Small intestine (tissue), 7 donors: Measurements from ENCODE around the gene SETD6. TPM values are rescaled to one million over a fixed set of nuclear protein-coding genes. Genes with fewer than 3 reads are reported as not detected.

ENCODE experiments used
- DNase-seq, 2 donors: peaks; one replicate each; pipeline versions ENCODE4 v3.0.0 to v3.0.0-alpha.2; 2013
- FAIRE-seq: peaks from 2 replicates; lab custom pipeline; 2012; peaks lifted over from hg19 to GRCh38; lab: Jason Lieb, UNC
- H3K27ac ChIP-seq, 3 donors: one replicate each; pipeline ENCODE4 v1.5.1; 2013; ENCODE audit warnings: low read length in 2 of 3, mild to moderate bottlenecking in 2 of 3, control low read depth in 1 of 3, inconsistent platforms in 1 of 3, low read depth in 1 of 3, moderate library complexity in 1 of 3
- H3K27me3 ChIP-seq, 3 donors: one replicate each; pipeline ENCODE4 v1.6.1; 2013; ENCODE audit warnings: low read length in 3 of 3, inconsistent platforms in 1 of 3; ENCODE audit not compliant: control insufficient read depth in 3 of 3, insufficient read depth in 3 of 3
- H3K36me3 ChIP-seq, 3 donors: one replicate each; pipeline ENCODE4 v1.6.1; 2013; ENCODE audit warnings: low read length in 3 of 3, inconsistent platforms in 1 of 3, low read depth in 1 of 3, mild to moderate bottlenecking in 1 of 3, moderate library complexity in 1 of 3; ENCODE audit not compliant: control insufficient read depth in 3 of 3, insufficient read depth in 2 of 3
- H3K4me1 ChIP-seq, 3 donors: one replicate each; pipeline ENCODE4 v1.6.1; 2013; ENCODE audit warnings: low read length in 2 of 3, inconsistent platforms in 1 of 3, low read depth in 1 of 3, mild to moderate bottlenecking in 1 of 3, moderate library complexity in 1 of 3; ENCODE audit not compliant: control insufficient read depth in 3 of 3, insufficient read depth in 2 of 3
- H3K4me3 ChIP-seq, 3 donors: one replicate each; pipeline ENCODE4 v1.5.1; 2013; ENCODE audit warnings: low read length in 3 of 3, control low read depth in 1 of 3, inconsistent platforms in 1 of 3, low read depth in 1 of 3, mild to moderate bottlenecking in 1 of 3, moderate library complexity in 1 of 3
- H3K9me3 ChIP-seq, 2 donors: one replicate each; pipeline ENCODE4 v1.6.1; 2013; ENCODE audit warnings: low read depth in 1 of 2, low read length in 1 of 2; ENCODE audit not compliant: control insufficient read depth in 2 of 2, insufficient read depth in 1 of 2
- WGBS, 3 donors: extraction: QIAGEN DNeasy Blood & Tissue Kit; methylation state at CpG; one replicate each; pipeline ENCODE4 v1.1.7; 2013; 5-methylcytosine and 5-hydroxymethylcytosine counted together
- polyA plus RNA-seq, 4 donors: library from polyadenylated mRNA; stranded (reverse) in 3 of 4; unstranded in 1 of 4; fragments of 200-250 nt in 3 of 4; fragments of 120-200 nt in 1 of 4; gene quantifications; one replicate each; pipeline versions ENCODE4 v1.2.1 to v1.2.3, GENCODE V29; 2013
- donor health status: healthy with polysubstance abuse.
- donor health status: control.
- donor health status: control.
- donor health status: Bipolar disorder and iron deficiency.
- donor health status: healthy.

The SETD6 gene
- polyA plus RNA-seq, 4 donors, result 7.5 to 25.6 (median 7.6) TPM

DNA sequence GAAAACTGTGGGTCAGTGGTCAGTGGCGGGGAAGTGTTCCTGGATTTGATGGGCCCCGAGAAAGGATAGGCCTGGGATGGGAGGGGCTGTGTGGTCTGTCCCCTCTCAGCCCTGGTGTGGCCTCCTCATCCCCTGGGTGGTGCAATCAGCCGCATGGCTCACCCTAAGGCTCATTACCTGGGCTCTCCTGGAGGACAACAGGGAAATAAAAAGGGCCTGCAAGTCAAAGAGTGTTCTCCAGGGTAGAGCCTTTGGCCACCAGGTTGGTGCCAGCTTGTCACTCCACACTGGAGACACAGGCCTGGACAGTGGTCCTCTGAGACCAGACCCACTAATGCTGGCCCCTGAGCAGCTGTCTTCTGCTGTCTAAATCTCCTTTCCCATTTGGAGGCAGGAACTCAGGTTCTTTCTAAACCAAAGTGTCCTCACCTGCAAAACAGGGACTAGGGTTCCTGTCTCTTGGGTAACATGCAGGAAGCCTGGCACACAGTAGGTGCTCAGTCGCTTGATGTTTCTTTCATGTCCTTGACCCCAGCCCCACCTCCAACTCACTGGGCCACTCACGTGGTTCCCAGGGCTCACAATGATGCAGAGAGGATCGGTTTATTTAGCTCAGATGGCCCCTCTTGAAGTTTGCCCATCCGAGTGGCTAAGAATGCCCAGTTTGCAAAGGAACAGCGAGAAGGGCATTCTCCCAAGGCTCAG, 12.9 kb upstream of the SETD6 start:
- no peak for FAIRE-seq

DNA sequence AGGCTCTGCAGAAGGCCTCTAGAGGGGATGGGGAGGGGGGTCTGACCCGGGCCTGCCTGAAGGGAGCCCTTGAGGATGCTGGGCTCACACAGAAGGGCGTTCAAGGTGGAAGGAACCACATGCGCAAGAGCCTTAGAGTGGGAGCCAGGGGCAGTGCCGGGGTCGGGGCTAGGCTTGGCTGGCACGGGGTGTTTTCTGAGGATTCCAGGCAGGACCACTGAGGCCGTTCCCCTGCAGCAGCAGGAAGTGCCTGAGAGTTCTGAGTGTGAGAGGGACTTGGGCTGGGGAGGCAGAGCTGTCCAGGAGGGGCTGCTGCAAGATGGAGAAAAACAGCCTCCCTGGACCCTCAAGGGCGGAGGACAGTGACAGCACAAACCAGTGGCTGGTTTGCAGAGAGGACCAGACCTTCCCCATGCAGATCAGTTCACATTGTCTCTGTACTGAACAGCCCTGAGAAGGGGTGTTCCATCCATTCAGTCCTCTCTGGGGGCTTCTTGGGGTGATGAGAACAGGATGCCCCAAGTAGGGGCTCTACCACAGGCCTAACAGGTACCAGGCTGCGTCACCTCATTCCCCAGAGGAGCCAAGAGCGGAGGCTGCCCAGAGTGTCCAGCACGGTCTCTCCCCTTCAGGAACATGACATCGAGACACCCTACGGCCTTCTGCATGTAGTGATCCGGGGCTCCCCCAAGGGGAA, 12.0 kb upstream of the SETD6 start:
- 76 to 88% (median 84%) methylated on average over 14 of the region's 14 CpGs for WGBS, 3 donors

More for the DNA sequence above, 12.9 kb upstream of the SETD6 start:
- DNase-seq, result no peak
- peaks cover 0 to 22% (median 0%) of the 10 kb centered on the region in 3 donors for H3K4me1 ChIP-seq
- H3K27me3 ChIP-seq, result peaks cover 0 to 46% (median 4%) of the 10 kb centered on the region in 3 donors
- no peaks in the 10 kb centered on the region for H3K36me3 ChIP-seq
- WGBS, 3 donors, result 54 to 78% (median 57%) methylated on average over 8 of the region's 8 CpGs
- H3K27ac ChIP-seq, result no peak overlapping the region
- H3K9me3 ChIP-seq, result no peaks in the 10 kb centered on the region
- H3K4me3 ChIP-seq, result no peak overlapping the region

DNA sequence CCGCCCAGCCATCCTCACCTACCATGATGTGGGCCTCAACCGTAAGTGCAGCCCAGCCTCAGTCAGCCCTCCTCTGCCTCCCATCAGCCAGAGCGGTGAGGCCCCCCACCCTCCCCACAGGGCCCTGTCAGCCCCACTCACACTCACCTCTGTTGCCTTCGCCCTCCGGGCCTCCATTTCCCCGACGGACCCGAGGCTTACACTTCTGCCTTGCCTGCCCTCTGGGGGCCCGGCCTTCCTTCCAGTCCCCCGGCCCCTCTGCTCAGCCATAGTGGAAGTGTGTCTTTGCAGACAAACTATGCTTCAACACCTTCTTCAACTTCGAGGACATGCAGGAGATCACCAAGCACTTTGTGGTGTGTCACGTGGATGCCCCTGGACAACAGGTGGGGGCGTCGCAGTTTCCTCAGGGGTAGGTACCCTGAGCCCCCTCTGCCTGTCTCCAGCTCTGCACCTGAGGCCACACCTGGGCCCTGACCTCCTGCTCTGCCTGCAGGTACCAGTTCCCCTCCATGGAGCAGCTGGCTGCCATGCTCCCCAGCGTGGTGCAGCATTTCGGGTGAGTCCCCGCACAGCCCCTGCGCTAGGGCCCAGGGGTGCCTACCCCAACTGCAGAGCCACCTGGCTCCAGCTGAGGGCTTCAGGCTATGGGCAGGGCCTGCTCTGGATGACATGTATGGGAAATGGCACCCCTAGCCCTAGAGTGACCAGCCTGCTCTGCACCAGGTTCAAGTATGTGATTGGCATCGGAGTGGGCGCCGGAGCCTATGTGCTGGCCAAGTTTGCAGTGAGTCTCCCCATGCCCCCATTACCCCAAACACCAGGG, 11.2 kb upstream of the SETD6 start:
- 86 to 92% (median 89%) methylated on average over 21 of the region's 21 CpGs for WGBS, 3 donors
- no peak overlapping the region for H3K27ac ChIP-seq
- peaks cover 0 to 22% (median 0%) of the 10 kb centered on the region in 3 donors for H3K4me1 ChIP-seq
- no peaks in the 10 kb centered on the region for H3K9me3 ChIP-seq
- H3K27me3 ChIP-seq, result peaks cover 0 to 43% (median 4%) of the 10 kb centered on the region in 3 donors
- H3K36me3 ChIP-seq, result peaks cover 0 to 2% (median 0%) of the 10 kb centered on the region in 3 donors
- no peak overlapping the region for H3K4me3 ChIP-seq
- FAIRE-seq (no peak), DNase-seq (no peak)

More for the DNA sequence above, 12.0 kb upstream of the SETD6 start:
- Histone ChIP-seq H3K36me3 (no peaks in the 10 kb centered on the region), H3K9me3 (no peaks in the 10 kb centered on the region), H3K27me3 (peaks cover 0 to 46% (median 4%) of the 10 kb centered on the region in 3 donors), H3K4me1 (peaks cover 0 to 22% (median 0%) of the 10 kb centered on the region in 3 donors), H3K4me3 (no peak overlapping the region), H3K27ac (no peak overlapping the region)
- no peak for FAIRE-seq
- DNase-seq, result no peak

DNA sequence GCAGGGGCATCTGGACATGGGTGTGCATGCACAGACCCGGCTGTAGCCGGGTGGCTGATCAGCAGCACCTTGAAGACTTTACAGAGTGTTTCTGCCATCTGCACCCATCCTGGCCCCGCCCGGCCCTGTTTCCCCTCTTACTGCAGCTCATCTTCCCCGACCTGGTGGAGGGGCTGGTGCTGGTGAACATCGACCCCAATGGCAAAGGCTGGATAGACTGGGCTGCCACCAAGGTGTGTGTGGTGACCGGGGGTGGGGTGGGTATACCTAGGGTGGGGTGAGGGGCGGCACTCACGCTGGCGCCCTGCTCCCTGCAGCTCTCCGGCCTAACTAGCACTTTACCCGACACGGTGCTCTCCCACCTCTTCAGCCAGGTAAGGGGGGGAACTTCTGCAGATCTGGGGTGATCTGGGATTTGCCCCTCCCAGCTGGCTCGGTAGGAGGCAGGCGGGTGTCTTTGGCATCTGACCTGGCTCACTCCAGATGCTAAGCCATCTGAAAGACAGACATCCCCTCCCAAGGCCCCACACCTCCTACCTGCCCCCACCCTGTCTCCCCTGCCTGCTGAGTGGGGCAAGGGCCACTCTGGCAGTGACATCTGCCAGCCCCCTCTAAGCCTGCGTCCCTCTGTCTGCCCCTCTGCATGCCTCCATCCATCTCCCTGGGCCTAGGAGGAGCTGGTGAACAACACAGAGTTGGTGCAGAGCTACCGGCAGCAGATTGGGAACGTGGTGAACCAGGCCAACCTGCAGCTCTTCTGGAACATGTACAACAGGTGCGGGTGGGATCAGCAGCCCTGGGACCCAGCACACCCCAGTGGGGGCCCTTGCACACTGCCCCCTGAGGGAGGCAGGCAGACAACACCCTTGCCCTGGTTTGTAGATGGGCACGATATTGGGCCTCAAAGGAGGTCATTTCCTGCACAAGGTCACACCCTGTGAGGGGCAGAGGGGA, 8.8 kb upstream of the SETD6 start:
- Histone ChIP-seq H3K36me3 (peaks cover 0 to 21% (median 0%) of the 10 kb centered on the region in 3 donors), H3K27me3 (peaks cover 0 to 20% (median 4%) of the 10 kb centered on the region in 3 donors), H3K4me1 (peaks cover 0 to 5% (median 0%) of the 10 kb centered on the region in 3 donors), H3K4me3 (no peak overlapping the region), H3K27ac (no peak overlapping the region), H3K9me3 (no peaks in the 10 kb centered on the region)
- WGBS, 3 donors, result 33 to 68% (median 46%) methylated on average over 19 to 20 of the region's 20 CpGs
- FAIRE-seq (no peak), DNase-seq (no peak)

DNA sequence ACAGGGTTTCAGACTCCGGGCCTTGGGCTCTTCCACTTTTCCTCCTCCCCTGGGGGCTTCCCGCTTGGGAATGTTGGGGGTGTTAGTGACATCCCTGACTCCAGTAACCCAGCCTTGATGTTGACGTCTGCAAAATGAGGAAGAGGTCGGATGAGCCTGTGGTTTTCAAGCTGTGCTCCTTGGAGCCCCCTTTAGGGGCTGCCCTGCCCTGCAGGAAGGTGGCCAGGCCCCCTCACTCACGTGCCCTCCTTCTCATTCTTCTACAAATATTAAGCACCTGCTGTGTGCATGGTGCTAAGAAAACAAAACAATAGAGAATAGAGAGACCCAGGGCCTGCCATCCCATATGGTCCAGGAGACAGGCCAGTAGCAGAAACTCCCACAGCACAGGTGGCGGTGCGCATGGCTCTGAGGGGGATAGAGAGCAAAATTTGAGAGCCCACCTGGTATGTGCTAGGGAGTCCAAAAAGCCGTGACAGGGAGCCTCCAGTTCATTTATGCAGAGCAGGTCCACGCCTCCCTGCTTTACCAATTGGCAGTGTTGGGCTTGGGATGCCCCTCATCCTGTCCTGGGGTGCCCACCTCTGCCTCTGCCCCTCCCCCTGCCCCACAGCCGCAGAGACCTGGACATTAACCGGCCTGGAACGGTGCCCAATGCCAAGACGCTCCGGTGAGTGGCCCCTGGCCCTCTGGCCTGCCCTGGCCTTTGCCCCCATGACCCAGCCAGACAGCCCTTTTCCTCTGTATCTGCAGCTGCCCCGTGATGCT, 7.9 kb upstream of the SETD6 start:
- Histone ChIP-seq H3K27me3 (peaks cover 0 to 12% (median 2%) of the 10 kb centered on the region in 3 donors), H3K27ac (no peak overlapping the region), H3K36me3 (peaks cover 0 to 26% (median 0%) of the 10 kb centered on the region in 3 donors), H3K4me1 (no peaks in the 10 kb centered on the region), H3K9me3 (no peaks in the 10 kb centered on the region), H3K4me3 (no peak overlapping the region)
- FAIRE-seq (no peak), DNase-seq (no peak)
- 40 to 62% (median 54%) methylated on average over 15 of the region's 15 CpGs for WGBS, 3 donors

DNA sequence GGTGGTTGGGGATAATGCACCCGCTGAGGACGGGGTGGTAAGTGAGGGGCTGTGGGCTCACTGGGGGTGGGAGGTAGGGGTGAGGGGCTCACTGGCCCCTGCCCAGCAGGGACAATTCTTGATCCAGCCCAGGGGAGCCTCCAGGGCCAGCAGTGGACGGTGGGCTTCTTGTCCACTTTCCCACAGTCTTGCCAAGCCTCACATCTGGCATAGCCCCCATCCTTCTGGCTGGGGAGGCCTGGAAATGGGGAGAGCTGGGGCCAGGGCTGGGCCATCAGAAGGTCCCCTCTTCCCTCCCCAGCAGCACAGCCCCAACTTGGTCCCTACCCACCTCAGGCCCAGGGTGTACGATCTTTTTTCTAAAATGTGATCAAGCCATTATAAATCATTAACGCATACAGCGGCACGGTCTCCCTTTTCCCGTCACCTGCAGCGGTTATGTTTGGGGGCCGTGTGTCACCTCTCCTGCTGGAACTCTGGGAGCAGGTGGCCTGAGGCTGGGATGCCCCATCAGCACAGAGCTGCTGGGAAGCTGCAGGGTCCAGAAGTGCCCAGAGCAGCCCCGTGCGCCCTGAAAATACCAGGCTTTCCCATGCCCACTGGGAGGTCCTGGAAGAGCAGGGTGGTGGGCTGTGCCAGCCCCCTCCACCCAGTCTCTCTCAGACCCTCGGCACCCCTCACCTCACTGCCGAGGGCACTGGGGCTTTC, 7.2 kb upstream of the SETD6 start:
- 36 to 81% (median 62%) methylated on average over 14 of the region's 14 CpGs for WGBS, 3 donors
- FAIRE-seq, result no peak
- H3K36me3 ChIP-seq, result peaks cover 0 to 30% (median 0%) of the 10 kb centered on the region in 3 donors

More for the DNA sequence above, 7.2 kb upstream of the SETD6 start:
- DNase-seq, result no peak
- Histone ChIP-seq H3K27me3 (peaks cover 0 to 5% (median 0%) of the 10 kb centered on the region in 3 donors), H3K27ac (no peak overlapping the region), H3K4me3 (no peak overlapping the region), H3K9me3 (no peaks in the 10 kb centered on the region), H3K4me1 (no peaks in the 10 kb centered on the region)
